K562 (cell line): ENCODE measurements around the gene ELF2. TPM values are rescaled to one million over a fixed set of nuclear protein-coding genes. Genes with fewer than 3 reads are reported as not detected.
A peak's percentile ranks its signal among the peaks of the same experiment; 100 is the strongest.

Experiments used
- ELF2 ChIP-seq: fragments of 250-450 bp; sonication (Bioruptor Pico); IDR thresholded peaks from 2 replicates; pipeline ENCODE4 v1.5.0; 2021; ENCODE audit warnings: mild to moderate bottlenecking
- ESRRA ChIP-seq: fragments of 450-650 bp; IDR thresholded peaks from 2 replicates; pipeline ENCODE4 v1.6.1; 2014; ENCODE audit warnings: low read depth, mild to moderate bottlenecking, moderate library complexity, borderline replicate concordance
- JUN ChIP-seq, 2 experiments: sonication (generic) in 1 of 2; formaldehyde crosslinking in 1 of 2; IDR thresholded peaks; 2 replicates each; pipeline versions ENCODE4 v1.6.1 to v1.8.0; 2012 to 2022; ENCODE audit warnings: borderline replicate concordance in 2 of 2, mild to moderate bottlenecking in 2 of 2, improper control_type of control experiment in 1 of 2, low read depth in 1 of 2, low read length in 1 of 2, missing genetic modification reagents in 1 of 2
- POLR2A ChIP-seq: fragments of 450-650 bp; conservative IDR thresholded peaks from 2 replicates; pipeline ENCODE4 v1.6.1; 2016
- PTBP1 ChIP-seq: fragments of 200-400 bp; formaldehyde crosslinking; IDR thresholded peaks from 2 replicates; pipeline ENCODE4 v1.6.1; 2017; ENCODE audit warnings: low read depth, low read length
- ZBTB5 ChIP-seq: fragments of 450-650 bp; IDR thresholded peaks from 2 replicates; pipeline ENCODE4 v1.6.1; 2017; ENCODE audit warnings: antibody characterized with exemption
- ZNF263 ChIP-seq: sonication (generic); formaldehyde crosslinking; IDR thresholded peaks from 2 replicates; pipeline ENCODE4 v1.8.0; 2022; ENCODE audit warnings: mild to moderate bottlenecking, missing genetic modification reagents, borderline replicate concordance
- ZNF318 ChIP-seq, 2 experiments: fragments of 450-650 bp; IDR thresholded peaks; 2 replicates each; pipeline ENCODE4 v1.6.1; 2016; ENCODE audit warnings: mild to moderate bottlenecking in 2 of 2, borderline replicate concordance in 1 of 2, low read depth in 1 of 2, moderate library complexity in 1 of 2
- polyA plus RNA-seq, 8 experiments: library from polyadenylated mRNA; depleted of rRNA in 4 of 8; stranded (reverse) in 5 of 8; unstranded in 3 of 8; fragments of >200 nt; fragmentation: Nextera tagmentation in 2 of 8; fragmentation: Illumina TruSeq in 1 of 8; extraction: Ambion mirVana in 2 of 8; extraction: Trizol in 1 of 8; gene quantifications; 2 replicates each; pipeline versions ENCODE4 v1.2.1 to v1.2.3, GENCODE V29; 2011 to 2014; ENCODE audit warnings: inconsistent platforms in 1 of 8, missing spikeins in 1 of 8
- total RNA-seq, 7 experiments: library from RNA; depleted of rRNA in 6 of 7; stranded (reverse); fragments of >200 nt in 6 of 7; fragmentation: Illumina TruSeq in 2 of 7; extraction: Trizol in 2 of 7; gene quantifications; 2 replicates each; pipeline versions ENCODE4 v1.2.1 to v1.2.3, GENCODE V29; 2011 to 2021; ENCODE audit warnings: low replicate concordance in 1 of 7
- TF ChIP-seq, protein P1 (sequence below): sonication (generic); formaldehyde crosslinking; IDR thresholded peaks from 2 replicates; pipeline ENCODE4 v1.8.0; 2022; ENCODE audit warnings: mild to moderate bottlenecking, missing genetic modification reagents

Gene ELF2
- total and polyA plus RNA-seq, 9 of the 15 experiments (the other 6 are each of a cell fraction or from before 2014, with no cell fraction given): 9.4 to 58.7 (median 41.6) TPM

- TF ChIP-seq ZBTB5 (no peak), ESRRA (no peak), ZNF263 (CRISPR knock-in tag) (peak; percentile 67; the same call in 1 of the 2 replicates), JUN (IDR thresholded peaks at IDR 0.05; ENCODE audit: borderline replicate concordance, low read depth, low read length) (no peak), JUN (CRISPR knock-in tag; IDR thresholded peaks at IDR 0.05; ENCODE audit: borderline replicate concordance) (no peak), ZNF318 (IDR thresholded peaks at IDR 0.05; ENCODE audit: borderline replicate concordance in 1 of 2, low read depth in 1 of 2) (no peak), ELF2 (CRISPR knock-in tag) (no peak), PTBP1 (no peak), POLR2A (peak; percentile 69)
- TF ChIP-seq, protein P1, sequence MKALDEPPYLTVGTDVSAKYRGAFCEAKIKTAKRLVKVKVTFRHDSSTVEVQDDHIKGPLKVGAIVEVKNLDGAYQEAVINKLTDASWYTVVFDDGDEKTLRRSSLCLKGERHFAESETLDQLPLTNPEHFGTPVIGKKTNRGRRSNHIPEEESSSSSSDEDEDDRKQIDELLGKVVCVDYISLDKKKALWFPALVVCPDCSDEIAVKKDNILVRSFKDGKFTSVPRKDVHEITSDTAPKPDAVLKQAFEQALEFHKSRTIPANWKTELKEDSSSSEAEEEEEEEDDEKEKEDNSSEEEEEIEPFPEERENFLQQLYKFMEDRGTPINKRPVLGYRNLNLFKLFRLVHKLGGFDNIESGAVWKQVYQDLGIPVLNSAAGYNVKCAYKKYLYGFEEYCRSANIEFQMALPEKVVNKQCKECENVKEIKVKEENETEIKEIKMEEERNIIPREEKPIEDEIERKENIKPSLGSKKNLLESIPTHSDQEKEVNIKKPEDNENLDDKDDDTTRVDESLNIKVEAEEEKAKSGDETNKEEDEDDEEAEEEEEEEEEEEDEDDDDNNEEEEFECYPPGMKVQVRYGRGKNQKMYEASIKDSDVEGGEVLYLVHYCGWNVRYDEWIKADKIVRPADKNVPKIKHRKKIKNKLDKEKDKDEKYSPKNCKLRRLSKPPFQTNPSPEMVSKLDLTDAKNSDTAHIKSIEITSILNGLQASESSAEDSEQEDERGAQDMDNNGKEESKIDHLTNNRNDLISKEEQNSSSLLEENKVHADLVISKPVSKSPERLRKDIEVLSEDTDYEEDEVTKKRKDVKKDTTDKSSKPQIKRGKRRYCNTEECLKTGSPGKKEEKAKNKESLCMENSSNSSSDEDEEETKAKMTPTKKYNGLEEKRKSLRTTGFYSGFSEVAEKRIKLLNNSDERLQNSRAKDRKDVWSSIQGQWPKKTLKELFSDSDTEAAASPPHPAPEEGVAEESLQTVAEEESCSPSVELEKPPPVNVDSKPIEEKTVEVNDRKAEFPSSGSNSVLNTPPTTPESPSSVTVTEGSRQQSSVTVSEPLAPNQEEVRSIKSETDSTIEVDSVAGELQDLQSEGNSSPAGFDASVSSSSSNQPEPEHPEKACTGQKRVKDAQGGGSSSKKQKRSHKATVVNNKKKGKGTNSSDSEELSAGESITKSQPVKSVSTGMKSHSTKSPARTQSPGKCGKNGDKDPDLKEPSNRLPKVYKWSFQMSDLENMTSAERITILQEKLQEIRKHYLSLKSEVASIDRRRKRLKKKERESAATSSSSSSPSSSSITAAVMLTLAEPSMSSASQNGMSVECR (CRISPR knock-in tag): peak; percentile 83
Measured at GRCh38 chr4:139176302-139177048, 543 bp downstream of the ELF2 start (continued).
